ENCODE results near the gene MRPL40. TPM values are rescaled to one million over a fixed set of nuclear protein-coding genes. Genes with fewer than 3 reads are reported as not detected.

MRPL40 gene
- 10 to 100 TPM; 22.0 to 23.6 TPM for total RNA-seq

- H3K36me3 Mint-ChIP-seq = peaks cover 13% of the 10 kb centered on the region
- no peaks in the 10 kb centered on the region for H3K9me3 Mint-ChIP-seq
- peak within 1 kb of the TSS; percentile 95 for H3K27ac Mint-ChIP-seq
- peaks cover 26% of the 10 kb centered on the region for H3K4me1 Mint-ChIP-seq
- DNase-seq (peak; percentile 90), ATAC-seq (ENCODE audit: low read depth) (peak; percentile 86)
- no peaks in the 10 kb centered on the region for H3K27me3 Mint-ChIP-seq
- POLR2A ChIA-PET = interaction anchor here (0.7 to 6.9 kb wide), 7 partner anchors 11 to 283 kb away, joined by 3 to 70 read pairs (median 5); partner anchors contain the start of genes C22orf39, CDC45, CLTCL1 and UFD1
- peak within 1 kb of the TSS; percentile 93 for H3K4me3 Mint-ChIP-seq
These were observed at the start of gene MRPL40 for GRCh38 chr22:19432133-19432851. MRPL40 (plus strand) TSS chr22:19432545; CDS start chr22:19432555, 10 bp downstream.

- H3K27me3 Mint-ChIP-seq = no peaks in the 10 kb centered on the region
- no peak overlapping the region for H3K4me3 Mint-ChIP-seq
- POLR2A ChIA-PET = no interaction called here
- DNase-seq (no peak), ATAC-seq (ENCODE audit: low read depth) (no peak)
- peaks cover 20% of the 10 kb centered on the region for H3K36me3 Mint-ChIP-seq
- H3K4me1 Mint-ChIP-seq = no peaks in the 10 kb centered on the region
- H3K9me3 Mint-ChIP-seq = no peaks in the 10 kb centered on the region
- no peak overlapping the region for H3K27ac Mint-ChIP-seq
These were observed 49.1 kb upstream of the MRPL40 start for GRCh38 chr22:19383292-19383691.

GRCh38 chr22:19385221-19385906 is 47.0 kb upstream of the MRPL40 start:
- Mint-ChIP-seq H3K27ac (no peak overlapping the region), H3K9me3 (no peaks in the 10 kb centered on the region), H3K36me3 (peaks cover 24% of the 10 kb centered on the region), H3K4me1 (no peaks in the 10 kb centered on the region), H3K27me3 (no peaks in the 10 kb centered on the region), H3K4me3 (no peak overlapping the region)
- POLR2A ChIA-PET = no interaction called here
- DNase-seq (no peak), ATAC-seq (ENCODE audit: low read depth) (no peak)

- H3K4me1 Mint-ChIP-seq = no peaks in the 10 kb centered on the region
- no peaks in the 10 kb centered on the region for H3K9me3 Mint-ChIP-seq
- no peaks in the 10 kb centered on the region for H3K27me3 Mint-ChIP-seq
- no peak overlapping the region for H3K4me3 Mint-ChIP-seq
- DNase-seq (no peak), ATAC-seq (ENCODE audit: low read depth) (no peak)
- H3K27ac Mint-ChIP-seq = no peak overlapping the region
- H3K36me3 Mint-ChIP-seq = peaks cover 22% of the 10 kb centered on the region
- POLR2A ChIA-PET = no interaction called here
These were observed 46.1 kb upstream of the MRPL40 start for GRCh38 chr22:19386248-19386647.

GRCh38 chr22:19387038-19387437 is 45.3 kb upstream of the MRPL40 start:
- Mint-ChIP-seq H3K4me1 (no peaks in the 10 kb centered on the region), H3K36me3 (peaks cover 23% of the 10 kb centered on the region), H3K27ac (no peak overlapping the region), H3K4me3 (no peak overlapping the region), H3K9me3 (no peaks in the 10 kb centered on the region), H3K27me3 (no peaks in the 10 kb centered on the region)
- ATAC-seq (ENCODE audit: low read depth) = no peak
- DNase-seq = no peak
- POLR2A ChIA-PET = no interaction called here

GRCh38 chr22:19387575-19387974 is 44.8 kb upstream of the MRPL40 start:
- Mint-ChIP-seq H3K4me1 (no peaks in the 10 kb centered on the region), H3K27me3 (no peaks in the 10 kb centered on the region), H3K27ac (no peak overlapping the region), H3K9me3 (no peaks in the 10 kb centered on the region), H3K4me3 (no peak overlapping the region), H3K36me3 (peaks cover 20% of the 10 kb centered on the region)
- DNase-seq (no peak), ATAC-seq (ENCODE audit: low read depth) (no peak)
- POLR2A ChIA-PET = no interaction called here

- POLR2A ChIA-PET = no interaction called here
These were observed 38.6 kb upstream of the MRPL40 start for GRCh38 chr22:19393704-19394103.

GRCh38 chr22:19394274-19395050 is 37.9 kb upstream of the MRPL40 start:
- Mint-ChIP-seq H3K36me3 (peaks cover 12% of the 10 kb centered on the region), H3K27me3 (no peaks in the 10 kb centered on the region), H3K27ac (no peak overlapping the region), H3K9me3 (no peaks in the 10 kb centered on the region), H3K4me3 (no peak overlapping the region), H3K4me1 (no peaks in the 10 kb centered on the region)
- DNase-seq (no peak), ATAC-seq (ENCODE audit: low read depth) (no peak)
- POLR2A ChIA-PET = no interaction called here

More at GRCh38 chr22:19393704-19394103, 38.6 kb upstream of the MRPL40 start:
- Mint-ChIP-seq H3K4me3 (no peak overlapping the region), H3K27me3 (no peaks in the 10 kb centered on the region), H3K4me1 (no peaks in the 10 kb centered on the region), H3K27ac (no peak overlapping the region), H3K36me3 (peaks cover 13% of the 10 kb centered on the region), H3K9me3 (no peaks in the 10 kb centered on the region)
- ATAC-seq (ENCODE audit: low read depth) (no peak), DNase-seq (no peak)

GRCh38 chr22:19395276-19395675 is 37.1 kb upstream of the MRPL40 start:
- DNase-seq (no peak), ATAC-seq (ENCODE audit: low read depth) (no peak)
- Mint-ChIP-seq H3K27ac (no peak overlapping the region), H3K27me3 (no peaks in the 10 kb centered on the region), H3K9me3 (no peaks in the 10 kb centered on the region), H3K4me3 (no peak overlapping the region), H3K36me3 (peaks cover 9% of the 10 kb centered on the region), H3K4me1 (no peaks in the 10 kb centered on the region)
- POLR2A ChIA-PET = interaction anchor here (0.6 kb wide), 1 partner anchor 117 kb away, joined by 4 read pairs; no protein-coding TSS in a partner anchor

- POLR2A ChIA-PET = no interaction called here
- Mint-ChIP-seq H3K27ac (no peak overlapping the region), H3K27me3 (no peaks in the 10 kb centered on the region), H3K4me1 (no peaks in the 10 kb centered on the region), H3K9me3 (no peaks in the 10 kb centered on the region), H3K36me3 (peaks cover 12% of the 10 kb centered on the region), H3K4me3 (no peak overlapping the region)
- no peak for DNase-seq
- no peak for ATAC-seq (ENCODE audit: low read depth)
These were observed 35.8 kb upstream of the MRPL40 start for GRCh38 chr22:19396561-19396933.

GRCh38 chr22:19396934-19397733 is 35.2 kb upstream of the MRPL40 start:
- H3K4me3 Mint-ChIP-seq = no peak overlapping the region
- H3K27ac Mint-ChIP-seq = no peak overlapping the region
- ATAC-seq (ENCODE audit: low read depth) (no peak), DNase-seq (no peak)
- no peaks in the 10 kb centered on the region for H3K27me3 Mint-ChIP-seq
- POLR2A ChIA-PET = no interaction called here
- peaks cover 12% of the 10 kb centered on the region for H3K36me3 Mint-ChIP-seq
- H3K9me3 Mint-ChIP-seq = no peaks in the 10 kb centered on the region
- no peaks in the 10 kb centered on the region for H3K4me1 Mint-ChIP-seq

- Mint-ChIP-seq H3K9me3 (no peaks in the 10 kb centered on the region), H3K4me1 (no peaks in the 10 kb centered on the region), H3K4me3 (no peak overlapping the region), H3K27me3 (no peaks in the 10 kb centered on the region), H3K36me3 (peaks cover 12% of the 10 kb centered on the region), H3K27ac (no peak overlapping the region)
- DNase-seq (no peak), ATAC-seq (ENCODE audit: low read depth) (no peak)
- POLR2A ChIA-PET = no interaction called here
These were observed 34.6 kb upstream of the MRPL40 start for GRCh38 chr22:19397734-19398104.

- H3K4me3 Mint-ChIP-seq = no peak overlapping the region
- no peaks in the 10 kb centered on the region for H3K9me3 Mint-ChIP-seq
- POLR2A ChIA-PET = no interaction called here
- H3K36me3 Mint-ChIP-seq = peaks cover 12% of the 10 kb centered on the region
- no peaks in the 10 kb centered on the region for H3K27me3 Mint-ChIP-seq
- ATAC-seq (ENCODE audit: low read depth) (no peak), DNase-seq (no peak)
- H3K27ac Mint-ChIP-seq = no peak overlapping the region
- no peaks in the 10 kb centered on the region for H3K4me1 Mint-ChIP-seq
These were observed 34.1 kb upstream of the MRPL40 start for GRCh38 chr22:19398206-19398605.

Data from activated naive CD8-positive, alpha-beta T cell treated with anti-CD3 and anti-CD28 coated beads, Interleukin-2, amount 10 ng/mL, durations not matched to agents 7 days and 5 days (primary cell).